GM13977 (cell line): ENCODE data around the gene APOC4.
A peak's percentile ranks its signal among the peaks of the same experiment; 100 is the strongest.

Experiments
- DNase-seq: peaks from one replicate; pipeline ENCODE4 v3.0.0; 2012; ENCODE audit warnings: low spot score
- in situ Hi-C: fragments of 300-500 bp; cut with MboI; formaldehyde crosslinking; loops from one replicate; pipeline ENCODE4 v1.12.0; 2022; ENCODE audit warnings: low sequenced_read_pairs, low pct_unique_long_range_greater_than_20kb, mixed read lengths, inconsistent platforms; ENCODE audit not compliant: unreplicated experiment
- TF ChIP-seq, protein P1 (sequence below): IDR thresholded peaks from 2 replicates; pipeline ENCODE4 v1.5.1; 2012; ENCODE audit warnings: mild to moderate bottlenecking, control low read depth; ENCODE audit not compliant: insufficient read depth; ENCODE audit errors: extremely low read depth, missing control alignments

APOC4 gene, protein sequence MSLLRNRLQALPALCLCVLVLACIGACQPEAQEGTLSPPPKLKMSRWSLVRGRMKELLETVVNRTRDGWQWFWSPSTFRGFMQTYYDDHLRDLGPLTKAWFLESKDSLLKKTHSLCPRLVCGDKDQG

DNA sequence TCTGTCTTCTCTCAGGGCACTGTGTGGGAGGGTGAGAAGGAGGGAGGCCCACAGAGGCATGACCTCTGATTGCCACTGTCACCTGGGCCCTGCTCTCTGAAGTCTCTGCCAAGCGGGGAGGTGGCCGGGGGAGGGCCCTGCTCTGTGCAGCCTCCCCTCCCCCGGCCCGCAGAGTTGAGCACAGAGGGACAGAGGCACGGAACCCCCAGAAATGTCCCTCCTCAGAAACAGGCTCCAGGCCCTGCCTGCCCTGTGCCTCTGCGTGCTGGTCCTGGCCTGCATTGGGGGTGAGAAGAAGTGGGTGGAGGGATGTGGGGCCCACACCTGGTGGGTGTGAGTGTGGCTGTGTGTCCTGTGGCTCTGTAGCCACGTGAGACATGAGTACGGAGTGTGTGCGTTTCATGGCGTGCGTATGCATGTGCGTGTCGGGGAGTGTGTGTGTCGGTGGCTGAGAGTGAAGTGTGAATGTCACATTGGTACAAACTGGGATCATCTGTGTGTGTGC, at the start of gene APOC4:
TSS of gene APOC4 (plus strand) at position 171 of the 505 bp plus-strand sequence. CDS start at position 212, 41 bp downstream.
- DNase-seq = peak; percentile 15
- TF ChIP-seq, protein P1, sequence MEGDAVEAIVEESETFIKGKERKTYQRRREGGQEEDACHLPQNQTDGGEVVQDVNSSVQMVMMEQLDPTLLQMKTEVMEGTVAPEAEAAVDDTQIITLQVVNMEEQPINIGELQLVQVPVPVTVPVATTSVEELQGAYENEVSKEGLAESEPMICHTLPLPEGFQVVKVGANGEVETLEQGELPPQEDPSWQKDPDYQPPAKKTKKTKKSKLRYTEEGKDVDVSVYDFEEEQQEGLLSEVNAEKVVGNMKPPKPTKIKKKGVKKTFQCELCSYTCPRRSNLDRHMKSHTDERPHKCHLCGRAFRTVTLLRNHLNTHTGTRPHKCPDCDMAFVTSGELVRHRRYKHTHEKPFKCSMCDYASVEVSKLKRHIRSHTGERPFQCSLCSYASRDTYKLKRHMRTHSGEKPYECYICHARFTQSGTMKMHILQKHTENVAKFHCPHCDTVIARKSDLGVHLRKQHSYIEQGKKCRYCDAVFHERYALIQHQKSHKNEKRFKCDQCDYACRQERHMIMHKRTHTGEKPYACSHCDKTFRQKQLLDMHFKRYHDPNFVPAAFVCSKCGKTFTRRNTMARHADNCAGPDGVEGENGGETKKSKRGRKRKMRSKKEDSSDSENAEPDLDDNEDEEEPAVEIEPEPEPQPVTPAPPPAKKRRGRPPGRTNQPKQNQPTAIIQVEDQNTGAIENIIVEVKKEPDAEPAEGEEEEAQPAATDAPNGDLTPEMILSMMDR = no peak
- in situ Hi-C loops = no loop called here

DNA sequence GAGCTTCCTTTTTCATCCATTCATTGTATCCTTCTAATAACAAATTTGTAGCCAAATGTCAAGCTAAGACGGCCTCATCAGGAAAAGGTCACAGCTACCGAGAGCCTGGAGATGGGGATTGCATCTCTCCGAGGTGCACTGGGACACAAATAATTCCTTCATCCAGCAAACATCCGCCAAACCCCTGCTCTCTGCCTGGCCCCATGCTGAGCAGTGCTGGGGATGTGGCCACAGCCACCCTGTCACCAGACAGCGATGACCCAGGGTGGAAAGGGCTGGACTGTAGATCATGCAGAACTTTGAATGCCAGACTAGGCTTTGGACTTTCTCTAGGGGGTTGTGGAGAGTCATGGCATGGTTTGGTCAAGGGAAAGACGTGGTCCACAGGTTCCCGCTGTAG, 49.1 kb upstream of the APOC4 start:
- DNase-seq = no peak
- in situ Hi-C loops = no loop called here
- TF ChIP-seq, protein P1 = no peak

DNA sequence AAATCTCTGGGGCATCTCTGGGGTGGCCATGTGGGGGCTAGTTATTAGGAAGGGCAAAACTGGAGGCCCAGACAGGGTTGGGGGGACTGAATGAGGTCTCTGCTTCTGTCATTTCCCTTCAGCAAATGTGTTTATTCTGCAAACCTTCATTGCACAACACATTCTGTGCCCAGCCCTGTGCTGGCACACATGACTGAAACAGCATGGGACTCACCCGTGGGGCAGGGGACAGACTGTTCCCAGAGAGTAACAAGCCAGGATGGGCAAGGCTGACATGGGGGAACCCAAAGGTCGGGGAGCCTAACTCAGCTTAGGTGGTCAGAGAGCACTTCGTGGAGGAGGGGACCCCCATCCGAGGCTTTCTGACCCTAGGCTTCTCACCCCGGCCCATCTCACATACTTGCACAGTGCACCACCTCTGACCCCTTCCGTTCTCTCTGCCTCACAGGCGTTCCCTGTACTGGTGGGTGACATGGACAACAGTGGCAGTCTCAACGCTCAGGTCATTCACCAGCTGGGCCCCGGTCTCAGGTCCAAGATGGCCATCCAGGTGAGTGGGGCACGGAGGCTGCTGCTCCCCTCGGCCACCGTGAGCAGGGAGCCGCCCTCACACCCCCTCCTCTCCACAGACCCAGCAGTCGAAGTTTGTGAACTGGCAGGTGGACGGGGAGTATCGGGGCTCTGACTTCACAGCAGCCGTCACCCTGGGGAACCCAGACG, 48.5 kb upstream of the APOC4 start:
- no peak for DNase-seq
- TF ChIP-seq, protein P1 = no peak
- in situ Hi-C loops = no loop called here

DNA sequence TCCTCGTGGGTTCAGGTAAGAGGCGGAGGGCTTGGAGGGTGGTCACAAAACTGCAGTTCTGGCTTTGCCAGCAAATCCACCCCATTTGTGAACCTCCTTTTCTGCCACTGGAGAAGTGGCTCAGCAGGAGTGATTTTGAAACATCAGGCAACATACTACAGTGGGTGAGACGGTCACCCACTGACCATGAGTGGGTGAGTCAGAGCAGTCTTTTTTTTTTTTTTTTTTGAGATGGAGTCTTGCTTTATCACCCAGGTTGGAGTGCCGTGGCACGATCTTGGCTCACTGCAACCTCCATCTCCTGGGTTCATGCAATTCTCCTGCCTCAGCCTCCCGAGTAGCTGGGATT, 48.0 kb upstream of the APOC4 start:
- in situ Hi-C loops = no loop called here
- TF ChIP-seq, protein P1 = no peak

DNA sequence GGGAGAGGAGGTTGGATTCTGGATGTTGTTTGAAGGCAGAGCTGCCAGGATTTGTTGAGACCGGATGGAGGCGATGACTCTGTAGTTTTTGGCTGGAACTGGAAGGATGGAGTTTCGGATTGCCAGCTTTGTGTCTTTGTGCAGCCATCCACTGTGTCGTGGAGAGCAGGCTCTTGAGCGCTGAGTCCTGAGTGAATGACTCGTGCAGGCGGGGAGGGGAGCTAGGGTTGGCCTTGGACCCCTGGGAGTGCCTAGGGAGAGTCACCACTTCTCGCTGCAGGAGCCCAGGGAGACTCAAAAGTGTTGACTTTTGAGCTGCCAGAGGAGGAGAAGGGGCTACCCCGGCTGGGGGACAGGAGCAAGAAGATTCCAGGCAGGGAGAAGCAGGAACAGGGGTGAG, 47.1 kb upstream of the APOC4 start:
- TF ChIP-seq, protein P1 = no peak
- in situ Hi-C loops = no loop called here
- no peak for DNase-seq

More for the DNA sequence above, 48.0 kb upstream of the APOC4 start:
- DNase-seq = no peak

DNA sequence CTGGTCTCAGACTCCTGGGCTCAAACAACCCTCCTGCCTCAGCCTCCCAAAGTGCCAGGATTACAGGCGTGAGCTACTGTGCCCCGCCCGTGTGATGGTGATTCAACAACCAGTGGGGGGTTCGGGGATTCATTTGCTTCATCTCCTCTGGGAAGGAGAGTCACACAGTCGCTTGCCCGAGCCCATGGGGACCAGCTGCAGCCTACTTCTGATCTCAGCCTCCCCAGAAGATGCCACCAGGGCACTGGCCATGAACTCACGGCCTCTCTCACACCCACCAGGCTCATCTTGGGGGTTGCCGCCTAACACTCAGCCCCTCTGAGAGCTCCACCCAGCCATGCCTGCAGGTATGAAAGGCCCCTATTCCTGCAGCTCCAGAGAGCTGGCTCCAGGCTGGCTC, 44.2 kb upstream of the APOC4 start:
- in situ Hi-C loops = no loop called here
- DNase-seq = no peak
- TF ChIP-seq, protein P1 = no peak
